Left renal cortex interstitium (tissue), 4 donors: Measurements from ENCODE around the gene PPP1R15A. TPM values are rescaled to one million over a fixed set of nuclear protein-coding genes. Genes with fewer than 3 reads are reported as not detected.
"Not testable (repeated sequence)": the region's sequence is repeated elsewhere in the genome, so short reads cannot be mapped to it uniquely, and the experiment has no call there.

Experiments
- DNase-seq, 4 donors: peaks; one replicate each; pipeline ENCODE4 v3.0.0-alpha.2; 2013; ENCODE audit warnings: low read depth in 4 of 4, low spot score in 2 of 4, missing footprints in 1 of 4
- polyA plus RNA-seq, 4 donors: library from polyadenylated mRNA; unstranded; fragments of 120-200 nt; gene quantifications; one replicate each; pipeline ENCODE4 v1.2.1, GENCODE V29; 2013; ENCODE audit not compliant: insufficient read length in 4 of 4

PPP1R15A gene
- polyA plus RNA-seq, 4 donors, result 29.7 to 52.6 (median 33.7) TPM

DNA sequence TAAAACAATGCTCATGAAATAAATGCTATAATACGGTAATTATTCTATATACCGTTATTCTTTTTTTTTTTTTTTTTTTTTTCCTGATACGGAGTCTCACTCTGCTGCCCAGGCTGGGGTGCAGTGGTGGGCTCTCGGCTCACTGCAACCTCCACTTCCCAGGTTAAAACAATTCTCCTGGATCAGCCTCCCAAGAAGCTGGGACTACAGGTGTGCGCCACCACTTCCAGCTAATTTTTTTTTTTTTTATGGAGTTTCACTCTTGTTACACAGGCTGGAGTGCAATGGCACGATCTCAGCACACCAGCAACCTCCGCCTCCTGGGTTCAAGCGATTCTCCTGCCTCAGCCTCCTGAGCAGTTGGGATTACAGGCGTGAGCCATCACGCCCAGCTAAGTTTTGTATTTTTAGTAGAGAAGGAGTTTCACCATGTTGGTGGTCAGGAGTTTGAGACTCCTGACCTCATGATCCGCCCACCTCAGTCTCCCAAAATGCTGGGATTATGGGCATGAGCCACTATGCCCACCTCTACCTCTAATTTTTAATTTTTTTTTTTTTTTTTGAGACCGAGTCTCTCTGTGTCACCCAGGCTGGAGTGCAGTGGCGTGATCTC is 6.9 kb downstream of the PPP1R15A start:
- no peak for DNase-seq

DNA sequence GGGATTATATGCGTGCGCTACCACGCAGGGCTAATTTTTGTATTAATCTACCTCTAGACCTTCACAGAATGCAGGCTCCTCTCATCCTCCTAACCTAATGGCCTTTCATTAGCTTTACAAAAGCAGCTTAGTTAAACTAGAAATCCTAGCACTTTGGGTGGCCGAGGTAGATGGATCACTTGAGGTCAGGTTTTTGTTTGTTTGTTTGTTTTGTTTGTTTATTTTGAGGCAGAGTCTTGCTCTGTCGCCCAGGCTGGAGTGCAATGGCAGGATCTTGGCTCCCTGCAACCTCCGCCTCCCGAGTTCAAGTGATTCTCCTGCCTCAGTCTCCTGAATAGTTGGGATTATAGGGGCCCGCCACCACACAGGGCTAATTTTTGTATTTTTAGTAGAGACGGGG is 7.5 kb downstream of the PPP1R15A start:
- not testable (repeated sequence) for DNase-seq

DNA sequence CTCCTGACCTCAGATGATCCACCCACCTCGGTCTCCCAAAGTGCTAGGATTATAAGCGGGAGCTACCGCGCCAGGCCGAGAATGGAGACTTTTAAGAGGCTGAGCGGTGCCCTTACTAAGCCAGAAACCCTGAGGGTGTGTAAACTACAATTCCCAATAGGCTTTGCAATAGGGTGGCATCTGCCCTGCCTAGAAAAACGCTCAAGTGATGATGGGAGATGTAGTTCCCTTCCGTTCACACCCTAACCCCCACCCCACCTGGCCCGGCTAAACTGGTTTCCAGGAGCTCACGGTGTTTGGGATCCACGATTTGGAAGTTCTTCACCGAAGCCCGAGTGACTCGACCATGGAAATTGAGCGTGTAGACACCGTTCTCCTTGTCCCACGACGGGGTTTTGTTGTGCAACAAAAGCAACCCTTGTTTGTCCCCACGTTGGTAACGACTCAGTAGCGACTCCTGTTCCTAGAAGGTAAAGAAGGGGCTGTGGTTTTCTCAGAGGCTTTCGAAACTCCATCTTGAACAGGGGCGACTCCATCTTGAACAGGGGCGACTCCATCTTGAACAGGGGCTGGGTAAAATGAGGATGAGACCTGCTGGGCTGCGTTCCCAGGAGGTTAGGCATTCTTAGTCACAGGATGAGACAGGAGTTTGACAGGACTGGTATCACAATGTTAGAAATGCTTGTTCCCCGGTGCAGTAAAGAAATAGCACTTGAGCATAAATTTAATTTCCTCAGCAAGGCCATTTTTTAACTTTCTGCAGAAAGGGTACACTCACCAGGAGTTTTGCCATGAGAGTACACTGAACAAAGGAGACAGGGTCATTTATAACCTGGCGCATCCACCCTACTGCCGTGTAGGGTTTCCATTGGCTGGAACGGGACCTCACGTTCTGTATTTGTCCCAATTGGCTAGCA is 9.8 kb downstream of the PPP1R15A start:
- no peak for DNase-seq

DNA sequence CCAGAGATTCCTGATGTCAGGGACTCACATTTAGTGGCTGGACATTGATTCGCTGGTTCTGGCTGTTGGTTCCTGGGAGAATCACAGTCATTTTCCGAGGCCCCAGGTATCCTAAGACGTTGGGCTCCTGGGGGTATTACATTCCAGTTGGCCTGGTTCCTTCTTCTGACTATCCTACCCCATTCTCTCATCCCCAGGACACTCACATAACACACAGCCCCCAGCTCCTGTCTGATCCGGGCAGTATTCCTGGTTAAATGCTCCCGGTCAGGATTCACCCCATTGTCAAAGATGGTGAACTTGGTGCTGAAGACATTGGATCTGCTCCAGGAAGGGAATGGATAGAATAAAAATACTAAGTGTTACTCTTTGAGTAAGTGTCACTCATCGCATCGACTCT is 11.5 kb downstream of the PPP1R15A start:
- no peak for DNase-seq

DNA sequence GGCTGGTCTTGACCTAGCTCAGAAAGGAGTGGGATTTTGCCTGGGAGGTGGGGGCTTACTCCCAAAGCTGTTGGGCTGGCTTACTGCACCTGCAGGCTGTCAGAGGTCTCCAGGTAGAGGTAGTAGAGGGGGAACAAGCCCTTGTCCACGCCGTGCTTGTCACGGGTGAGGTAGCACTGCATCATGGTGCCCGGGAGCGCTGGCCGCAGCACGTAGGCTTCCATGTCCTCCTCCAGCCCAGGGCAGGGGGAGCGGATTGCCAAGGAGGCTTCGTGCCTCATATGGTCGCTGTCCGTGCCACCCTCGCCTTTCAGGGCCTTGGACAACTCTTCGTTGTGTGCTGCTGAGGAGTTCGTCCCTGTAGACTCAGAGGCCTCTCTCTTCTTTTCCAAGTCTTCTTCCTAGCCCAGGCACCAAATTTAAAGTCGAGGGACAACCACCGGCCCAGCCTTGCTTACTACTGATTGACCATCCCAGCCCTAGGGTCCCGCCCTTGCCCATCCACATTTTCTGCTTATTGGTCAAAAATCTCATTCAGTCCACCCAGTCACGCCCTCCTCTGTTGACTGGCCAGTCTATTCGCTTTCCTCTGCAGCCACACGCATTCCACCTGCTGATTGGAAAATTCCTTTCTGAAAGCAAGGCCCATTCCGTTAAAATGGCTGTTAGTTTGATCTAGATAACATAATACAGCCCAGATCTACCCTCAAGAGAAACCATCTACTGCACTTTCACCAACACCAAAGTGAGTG is 15.8 kb downstream of the PPP1R15A start:
- DNase-seq, result no peak

DNA sequence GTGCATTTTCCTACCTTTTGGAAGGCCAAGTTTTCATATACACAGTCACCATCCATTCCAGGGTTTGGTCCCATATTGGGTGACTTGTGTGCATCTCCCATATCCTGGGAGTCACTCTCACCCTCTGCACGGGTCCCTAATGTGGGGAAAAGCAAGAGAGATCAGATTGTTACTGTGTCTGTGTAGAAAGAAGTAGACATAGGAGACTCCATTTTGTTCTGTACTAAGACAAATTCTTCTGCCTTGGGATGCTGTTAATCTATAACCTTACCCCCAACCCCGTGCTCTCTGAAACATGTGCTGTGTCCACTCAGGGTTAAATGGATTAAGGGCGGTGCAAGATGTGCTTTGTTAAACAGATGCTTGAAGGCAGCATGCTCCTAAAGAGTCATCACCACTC is 17.3 kb downstream of the PPP1R15A start:
- DNase-seq, result not testable (repeated sequence)

DNA sequence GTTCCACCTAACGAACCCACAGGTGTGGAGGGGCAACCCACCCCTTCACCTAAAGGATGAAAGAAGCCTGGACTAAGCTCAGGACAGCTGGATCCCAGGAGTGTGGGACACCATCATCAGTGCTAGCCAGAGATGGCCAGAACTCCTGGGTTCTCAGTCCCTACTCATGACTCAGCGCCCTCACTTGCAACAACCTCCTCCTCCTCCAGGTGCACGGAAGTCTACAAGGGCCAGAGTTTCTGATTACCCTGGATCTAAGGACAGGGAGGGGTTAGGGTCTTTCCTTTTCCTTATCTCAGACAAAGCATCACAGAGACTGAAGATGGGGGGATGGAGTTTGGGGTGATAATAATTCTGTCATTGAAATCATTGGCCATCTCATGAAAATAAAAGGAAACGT is 18.3 kb downstream of the PPP1R15A start:
- no peak for DNase-seq

DNA sequence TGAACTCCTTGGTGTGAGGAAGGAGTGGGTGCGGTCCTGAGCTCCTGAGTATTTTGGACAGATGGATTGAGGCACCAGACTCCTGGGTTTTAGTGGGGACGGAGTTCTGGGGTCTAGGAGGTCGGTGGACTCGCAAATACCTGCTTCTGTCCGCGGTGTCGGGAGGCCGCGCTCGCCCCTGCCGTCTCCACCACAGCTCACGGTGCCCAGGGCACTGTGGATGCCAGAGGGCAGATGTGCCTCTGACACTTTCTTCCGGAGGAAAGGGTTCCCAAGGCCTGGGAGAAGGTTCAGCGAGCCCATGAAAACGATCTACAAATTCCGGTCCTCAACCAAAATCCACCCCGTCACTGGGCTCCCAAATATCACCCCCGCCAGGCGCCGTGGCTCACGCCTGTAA is 23.0 kb downstream of the PPP1R15A start:
- no peak for DNase-seq

DNA sequence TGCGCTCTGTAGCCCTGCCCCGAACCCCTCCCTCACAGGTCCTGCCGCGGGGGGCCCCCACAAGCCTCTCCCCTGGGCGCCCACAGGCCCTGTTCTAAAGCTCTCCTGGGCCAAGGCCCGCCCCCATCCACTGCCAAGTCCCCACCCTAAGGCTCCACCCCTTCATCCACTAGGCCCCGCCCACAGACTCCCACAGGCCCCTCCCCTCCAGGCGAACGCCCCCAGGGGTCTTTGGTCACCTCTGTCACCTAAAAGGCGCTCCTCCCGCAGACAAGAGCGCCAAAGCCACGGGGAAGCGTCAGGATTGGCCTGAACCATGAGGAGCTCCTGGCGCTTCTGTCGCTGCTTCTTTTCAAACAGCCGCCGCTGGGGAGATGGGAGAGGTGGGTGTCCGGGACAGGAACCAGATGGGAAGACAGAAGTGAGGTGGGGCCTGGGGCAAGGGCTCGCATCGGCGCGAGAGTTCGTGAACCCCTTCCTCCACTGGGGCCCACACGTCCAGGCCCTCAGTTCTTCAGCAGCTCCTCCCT is 24.0 kb downstream of the PPP1R15A start:
- no peak for DNase-seq

DNA sequence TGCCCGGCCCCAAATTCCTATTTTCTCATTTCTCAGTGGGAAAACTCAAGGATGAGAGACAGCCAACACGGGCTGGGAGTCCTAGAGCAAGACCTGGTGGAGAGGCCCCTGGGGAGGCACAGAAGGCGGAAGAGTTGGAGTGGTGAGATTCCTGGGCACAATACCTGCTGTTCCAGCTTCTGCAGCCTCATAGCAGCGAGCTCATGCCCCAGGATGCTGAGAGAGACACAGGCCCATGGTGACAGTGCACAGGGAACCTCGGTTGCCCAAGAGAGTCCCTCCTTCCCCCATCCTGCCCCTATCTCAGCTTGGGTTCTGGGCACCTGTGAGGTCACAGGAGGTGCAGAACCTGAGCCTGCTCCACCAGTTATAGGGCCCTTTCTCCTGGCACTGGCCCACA is 25.0 kb downstream of the PPP1R15A start:
- DNase-seq, result no peak

DNA sequence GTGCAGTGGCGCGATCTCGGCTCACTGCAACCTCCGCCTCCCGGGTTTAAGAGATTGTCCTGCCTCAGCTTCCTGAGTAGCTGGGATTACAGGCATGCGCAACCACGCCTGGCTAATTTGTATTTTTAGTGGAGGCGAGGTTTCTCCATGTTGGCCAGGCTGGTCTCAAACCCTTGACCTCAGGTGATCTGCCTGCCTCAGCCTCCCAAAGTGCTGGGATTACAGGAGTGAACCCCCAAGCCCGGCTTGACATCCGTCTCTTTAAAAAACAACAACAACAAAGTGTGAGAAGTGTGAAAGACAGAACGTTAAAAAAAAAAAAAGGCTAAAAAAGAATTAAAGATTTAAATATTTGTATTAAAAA is 27.1 kb downstream of the PPP1R15A start:
- not testable (repeated sequence) for DNase-seq

DNA sequence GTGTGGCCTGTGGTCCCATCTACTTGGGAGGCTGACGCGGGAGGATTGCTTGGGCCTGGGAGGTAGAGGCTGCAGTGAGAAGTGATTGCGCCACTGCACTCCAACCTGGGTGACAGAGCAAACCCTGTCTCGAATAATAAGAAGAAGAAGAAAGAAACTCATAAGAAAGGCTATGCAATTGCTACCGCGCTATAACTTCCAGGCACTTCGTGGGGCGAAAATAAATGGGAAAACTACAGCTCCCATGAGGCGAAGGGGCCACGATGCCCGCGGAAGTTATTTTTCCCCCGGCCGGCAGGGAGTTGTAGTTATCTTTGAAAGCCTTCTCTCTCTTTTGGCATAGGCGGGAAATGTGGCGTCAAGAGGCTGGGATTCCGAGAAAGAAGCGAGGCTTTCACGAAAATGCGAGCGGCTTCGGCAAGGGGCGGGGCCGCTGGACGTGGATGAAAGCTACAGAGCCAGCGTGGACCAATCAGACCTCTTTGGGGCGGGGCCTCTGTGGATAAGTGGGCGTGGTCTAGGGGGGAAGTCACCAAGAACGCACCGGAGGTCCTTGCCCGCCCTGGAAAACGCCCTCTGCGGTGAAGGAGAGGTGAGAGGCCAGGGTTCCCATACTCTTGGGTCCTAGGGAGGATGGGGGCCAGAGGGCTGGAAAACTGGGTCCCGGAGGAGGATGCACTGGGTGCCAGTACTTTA is 27.7 kb downstream of the PPP1R15A start, which contains the start of gene NUCB1:
Gene NUCB1, plus strand, starts transcription at position 532 of the 696 bp plus-strand sequence. CDS start 485 bp downstream, outside the sequence.
- DNase-seq, result peak; percentile 95 to 99 (median 98)

DNA sequence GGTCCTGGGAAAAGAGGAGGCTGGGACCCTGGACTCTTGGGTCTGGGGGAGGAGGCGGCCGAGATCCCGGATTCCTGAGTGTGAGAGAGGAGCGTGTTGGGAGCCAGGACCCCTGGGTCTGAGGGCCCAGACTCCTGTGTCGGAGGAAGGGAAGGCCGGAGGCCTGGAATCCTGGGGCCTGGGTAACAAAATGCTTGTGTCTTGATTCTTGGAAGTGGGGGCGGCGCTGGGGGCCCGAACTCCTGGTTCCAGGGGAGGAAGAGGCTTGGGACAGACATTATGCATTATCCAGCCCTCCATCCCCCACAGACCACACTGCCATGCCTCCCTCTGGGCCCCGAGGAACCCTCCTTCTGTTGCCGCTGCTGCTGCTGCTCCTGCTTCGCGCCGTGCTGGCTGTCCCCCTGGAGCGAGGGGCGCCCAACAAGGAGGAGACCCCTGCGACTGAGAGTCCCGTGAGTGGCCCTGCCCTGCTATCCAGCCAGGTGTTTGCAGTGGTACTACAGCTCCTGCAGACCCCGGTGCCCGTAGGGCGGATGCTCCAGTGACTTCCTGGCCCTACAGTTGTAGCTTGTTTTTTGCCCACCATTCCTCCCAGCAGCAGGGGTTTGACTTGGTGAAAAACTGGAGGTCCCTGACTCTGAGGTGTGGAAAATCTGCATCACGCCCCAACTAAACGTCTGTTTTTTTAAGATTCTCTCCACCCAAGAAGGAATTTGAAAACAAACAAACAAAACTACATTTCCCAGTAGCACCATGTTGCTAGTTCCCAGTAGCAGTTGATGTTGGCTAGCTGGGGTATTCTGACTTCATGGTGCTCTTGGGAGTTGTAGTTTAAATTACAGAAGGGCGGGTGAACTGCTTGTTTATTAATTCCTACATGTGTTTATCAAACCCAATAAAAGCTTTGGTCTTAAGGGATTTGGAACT is 28.5 kb downstream of the PPP1R15A start:
- DNase-seq, result no peak

DNA sequence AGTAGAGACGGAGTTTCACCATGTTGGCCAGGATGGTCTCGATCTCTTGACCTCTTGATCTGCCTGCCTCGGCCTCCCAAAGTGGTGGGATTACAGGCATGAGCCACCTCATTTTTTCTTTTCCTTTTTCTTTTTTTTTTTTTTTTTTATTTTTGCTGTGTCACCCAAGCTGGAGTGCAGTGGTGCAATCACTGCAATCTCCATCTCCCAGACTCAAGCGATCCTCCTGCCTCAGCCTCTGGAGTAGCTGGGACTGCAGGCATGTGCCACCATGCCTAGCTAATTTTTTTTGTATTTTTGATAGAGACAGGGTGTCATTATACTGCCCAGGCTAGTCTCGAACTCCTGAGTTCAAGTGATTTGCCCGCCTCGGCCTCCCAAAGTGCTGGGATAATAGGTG is 30.1 kb downstream of the PPP1R15A start:
- not testable (repeated sequence) for DNase-seq

DNA sequence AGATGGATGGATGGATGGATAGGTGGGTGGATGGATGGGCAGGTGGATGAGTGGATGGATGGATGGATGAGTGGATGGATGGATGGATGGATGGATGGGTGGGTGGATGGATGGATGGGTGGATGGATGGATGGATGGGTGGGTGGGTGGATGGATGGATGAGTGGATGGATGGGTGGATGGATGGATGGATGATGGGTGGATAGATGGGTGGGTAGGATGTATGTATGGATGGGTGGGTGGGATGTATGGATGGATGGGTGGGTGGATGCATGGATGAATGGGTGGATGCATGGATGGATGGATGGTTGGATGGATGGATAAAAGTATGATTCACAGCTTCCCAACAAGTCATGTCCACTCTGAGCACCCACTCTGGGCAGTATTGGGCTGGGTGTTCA is 31.6 kb downstream of the PPP1R15A start:
- DNase-seq, result not testable (repeated sequence)

DNA sequence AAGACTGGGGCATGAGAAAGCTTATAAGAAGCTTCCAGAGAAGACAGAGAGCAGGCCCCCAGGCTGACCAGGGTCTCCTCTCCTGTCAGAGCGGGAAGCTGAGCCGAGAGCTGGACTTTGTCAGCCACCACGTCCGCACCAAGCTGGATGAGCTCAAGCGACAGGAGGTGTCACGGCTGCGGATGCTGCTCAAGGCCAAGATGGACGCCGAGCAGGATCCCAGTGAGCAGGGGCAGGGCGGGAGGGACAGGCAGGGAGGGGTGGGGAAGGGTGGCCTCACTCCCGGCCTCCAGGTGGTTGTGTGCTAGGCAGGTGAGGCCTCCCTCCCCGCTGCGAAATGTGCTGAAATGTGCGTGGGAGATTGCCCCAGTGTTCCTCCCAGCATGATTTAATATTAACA is 33.4 kb downstream of the PPP1R15A start:
- DNase-seq, result no peak

DNA sequence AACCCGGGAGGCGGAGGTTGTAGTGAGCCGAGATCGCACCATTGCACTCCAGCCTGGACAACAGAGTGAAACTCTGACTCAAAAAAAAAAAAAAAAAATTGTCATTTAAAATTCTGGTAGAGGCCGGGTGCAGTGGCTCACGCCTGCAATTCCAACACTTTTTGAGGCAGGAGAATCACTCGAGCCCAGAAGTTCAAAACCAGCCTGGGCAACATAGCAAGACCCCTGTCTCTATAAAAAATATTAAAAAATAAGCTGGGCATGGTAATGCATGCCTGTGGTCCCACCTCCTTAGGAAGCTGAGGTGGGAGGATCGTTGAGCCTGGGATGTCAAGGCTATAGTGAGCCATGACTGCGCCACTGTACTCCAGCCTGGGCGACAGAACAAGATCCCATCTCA is 34.1 kb downstream of the PPP1R15A start:
- DNase-seq, result no peak

DNA sequence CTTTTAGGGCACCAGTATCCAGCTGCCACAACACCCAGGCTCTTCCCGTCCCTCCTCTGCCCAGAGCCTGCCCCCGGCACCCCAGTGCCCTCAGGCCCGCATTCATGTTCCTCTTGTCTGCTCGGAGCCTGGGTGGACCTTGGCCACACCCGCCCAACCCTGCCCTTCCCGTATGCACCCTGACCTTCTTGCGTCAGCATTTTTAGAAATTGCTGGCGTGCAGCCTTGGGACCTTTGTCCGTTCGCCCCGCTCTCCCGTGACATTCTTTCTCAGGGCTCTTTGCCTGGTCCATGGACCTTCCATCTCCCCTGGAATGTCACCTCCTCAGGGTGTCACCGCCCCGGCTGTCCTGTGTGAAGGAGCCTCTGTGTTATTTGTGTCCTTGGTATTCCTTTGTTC is 35.5 kb downstream of the PPP1R15A start:
- no peak for DNase-seq

DNA sequence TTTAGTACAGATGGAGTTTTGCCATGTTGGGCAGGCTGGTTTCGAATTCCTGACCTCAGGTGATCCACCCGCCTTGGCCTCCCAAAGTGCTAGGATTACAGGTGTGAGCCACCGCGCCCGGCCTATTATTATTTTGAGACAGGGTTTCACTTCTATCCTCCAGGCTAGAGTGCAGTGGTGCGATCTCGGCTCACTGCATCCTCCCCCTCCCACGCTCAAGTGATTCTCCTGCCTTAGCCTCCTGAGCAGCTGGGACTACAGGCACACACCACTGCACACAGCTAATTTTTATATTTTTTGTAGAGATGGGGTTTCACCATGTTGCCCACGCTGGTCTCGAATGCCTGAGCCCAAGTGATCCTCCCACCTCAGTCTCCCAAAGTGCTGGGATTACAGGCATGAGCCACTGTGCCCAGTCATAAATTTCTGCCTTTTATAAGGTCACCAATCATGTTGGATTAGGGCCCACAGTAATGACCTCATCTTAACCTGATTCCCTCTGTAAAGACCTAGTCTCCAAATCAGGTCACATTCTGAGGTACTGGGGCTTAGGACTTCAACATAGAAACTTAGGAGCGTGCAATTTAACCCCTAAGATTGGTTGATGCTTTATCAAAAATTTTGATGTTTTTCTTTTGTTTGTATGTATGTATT is 37.3 kb downstream of the PPP1R15A start:
- not testable (repeated sequence) for DNase-seq
